HG03139 (cell line): ENCODE data around the gene SUGP2.

Experiments
- ATAC-seq: cut with Tn5 transposase; IDR thresholded peaks from one replicate; pipeline ENCODE4 v1.9.1; 2021; ENCODE audit not compliant: unreplicated experiment

SUGP2 gene

GRCh38 chr19:18992696-18993095 lies 40.6 kb downstream of the SUGP2 start:
- ATAC-seq: no peak

- no peak for ATAC-seq
These were observed 41.8 kb downstream of the SUGP2 start for GRCh38 chr19:18991468-18991867.

GRCh38 chr19:18991006-18991405 lies 42.3 kb downstream of the SUGP2 start:
- no peak for ATAC-seq

GRCh38 chr19:18990128-18990708 lies 43.1 kb downstream of the SUGP2 start:
- no peak for ATAC-seq

- no peak for ATAC-seq
These were observed 44.0 kb downstream of the SUGP2 start for GRCh38 chr19:18989316-18989715.

GRCh38 chr19:18987456-18987855 lies 45.9 kb downstream of the SUGP2 start:
- ATAC-seq: no peak

- no peak for ATAC-seq
These were observed 48.1 kb downstream of the SUGP2 start for GRCh38 chr19:18985257-18985656.

- no peak for ATAC-seq
These were observed 49.1 kb downstream of the SUGP2 start for GRCh38 chr19:18984251-18984650.

- ATAC-seq: no peak
These were observed 50.6 kb downstream of the SUGP2 start for GRCh38 chr19:18982669-18983068.

GRCh38 chr19:18980432-18981020 lies 52.8 kb downstream of the SUGP2 start:
- no peak for ATAC-seq

- ATAC-seq: no peak
These were observed 54.7 kb downstream of the SUGP2 start for GRCh38 chr19:18978616-18979015.

GRCh38 chr19:18975869-18976268 lies 57.4 kb downstream of the SUGP2 start:
- no peak for ATAC-seq

GRCh38 chr19:18975011-18975410 lies 58.3 kb downstream of the SUGP2 start:
- no peak for ATAC-seq

GRCh38 chr19:18972851-18973250 lies 60.5 kb downstream of the SUGP2 start:
- no peak for ATAC-seq

GRCh38 chr19:18972301-18972811 lies 61.0 kb downstream of the SUGP2 start:
- ATAC-seq: no peak

GRCh38 chr19:18969931-18970659 lies 63.2 kb downstream of the SUGP2 start:
- ATAC-seq: no peak

GRCh38 chr19:18967358-18968146 lies 65.8 kb downstream of the SUGP2 start:
- ATAC-seq: no peak

- ATAC-seq: no peak
These were observed 67.0 kb downstream of the SUGP2 start for GRCh38 chr19:18966307-18966706.

GRCh38 chr19:18964121-18964520 lies 69.2 kb downstream of the SUGP2 start:
- ATAC-seq: no peak

GRCh38 chr19:18961767-18962620 lies 71.3 kb downstream of the SUGP2 start:
- no peak for ATAC-seq

- ATAC-seq: no peak
These were observed 72.9 kb downstream of the SUGP2 start for GRCh38 chr19:18960370-18960769.
